Measurements from ENCODE around the gene APOL5. TPM values are rescaled to one million over a fixed set of nuclear protein-coding genes. Genes with fewer than 3 reads are reported as not detected.
"Not testable (repeated sequence)": the region's sequence is repeated elsewhere in the genome, so short reads cannot be mapped to it uniquely, and the experiment has no call there.

The APOL5 gene
- total and polyA plus RNA-seq, 9 of the 15 experiments (the other 6 are each of a cell fraction or from before 2014, with no cell fraction given): not detected

- TF ChIP-seq AFF1 (IDR thresholded peaks at IDR 0.05; ENCODE audit: low read depth in 1 of 2, partially characterized antibody in 2 of 2) (no peak), NBN (IDR thresholded peaks at IDR 0.05; ENCODE audit: low read depth) (no peak), MAZ (CRISPR knock-in tag; conservative IDR thresholded peaks at IDR 0.05 in 1 of 2, IDR thresholded peaks at IDR 0.05 in 1 of 2) (no peak), PRPF4 (IDR thresholded peaks at IDR 0.05; ENCODE audit: insufficient read depth, low read depth, low read length, poor library complexity, severe bottlenecking) (no peak), ZNF140 (CRISPR knock-in tag; IDR thresholded peaks at IDR 0.05) (no peak)
Measured at GRCh38 chr22:35674335-35674734, 43.3 kb upstream of the APOL5 start (continued).

DNA sequence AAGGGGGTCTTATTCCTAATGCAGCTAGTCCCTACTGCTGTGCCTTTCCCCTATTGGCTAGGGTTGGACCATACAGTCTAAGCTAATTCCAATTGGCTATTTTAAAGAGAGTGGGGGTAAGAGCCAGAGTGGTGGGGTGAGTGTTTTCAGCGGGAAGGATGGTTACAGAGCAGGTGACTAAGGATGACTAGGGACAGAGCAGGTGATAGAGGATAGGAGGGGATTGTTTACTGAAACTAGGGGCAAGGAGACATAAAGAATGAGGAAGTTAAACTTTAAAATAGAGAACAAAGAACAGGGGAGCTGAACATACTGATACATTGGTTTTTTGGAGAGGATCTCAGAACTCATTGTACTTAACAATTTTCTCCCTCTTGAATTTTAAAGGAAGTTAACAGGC, 41.6 kb upstream of the APOL5 start:
- POLR2A ChIA-PET; H3K4me1 ChIP-seq (replicated peaks in 1 of 2; ENCODE audit: control insufficient read depth in 2 of 2, insufficient read depth in 2 of 2, low read length in 2 of 2); H3K4me2 ChIP-seq (ENCODE audit: insufficient read depth, low read length); H3K27me3 ChIP-seq (ENCODE audit: control insufficient read depth in 2 of 2, insufficient read depth in 2 of 2, low read length in 2 of 2); H3K9me1 ChIP-seq (ENCODE audit: control insufficient read depth, insufficient read depth, low read length); H3K9ac ChIP-seq (ENCODE audit: insufficient read depth in 1 of 2, low read depth in 2 of 2, low read length in 2 of 2); H2AFZ ChIP-seq (ENCODE audit: low read depth, low read length); BruUV-seq (replicated peaks); DNase-seq (ENCODE audit: extremely low read depth in 1 of 4, low spot score in 3 of 4); H3K4me3 ChIP-seq; FAIRE-seq; H3K79me2 ChIP-seq (ENCODE audit: control insufficient read depth, insufficient read depth, low read length); intact Hi-C loops (cut with micrococcal nuclease); in situ Hi-C loops (cut with MboI); ATAC-seq; H4K20me1 ChIP-seq (replicated peaks; ENCODE audit: control insufficient read depth, insufficient read depth, low read length); H3K36me3 ChIP-seq (ENCODE audit: control insufficient read depth, insufficient read depth, low read length); H3K27ac ChIP-seq (ENCODE audit: extremely low read depth, low read depth, low read length); H3K9me3 ChIP-seq (replicated peaks; ENCODE audit: control insufficient read depth, insufficient read depth, low read depth, low read length): not testable (repeated sequence)
- 0% methylated on average over 1 of the region's 1 CpG for WGBS (ENCODE audit: insufficient coverage, low coverage, missing lambda C conversion rate)
- CTCF ChIA-PET (ENCODE audit: low intra/inter-chr PET ratio): interaction anchor here (0.6 kb wide), 1 partner anchor 504 kb away, joined by 3 read pairs; no protein-coding TSS in a partner anchor
- TF ChIP-seq CBX5 (IDR thresholded peaks at IDR 0.05; ENCODE audit: borderline replicate concordance, low read depth): 0 out of 2 replicates have a peak, but pooled peaks have one; percentile 3
